Raji (cell line): ENCODE data around the gene DIP2C.

Source experiments
- POLR2A ChIP-seq: IDR thresholded peaks from 2 replicates; pipeline ENCODE4 v1.6.1; 2011; ENCODE audit warnings: low read depth, low read length, control low read depth; ENCODE audit not compliant: insufficient read depth

DIP2C gene

DNA sequence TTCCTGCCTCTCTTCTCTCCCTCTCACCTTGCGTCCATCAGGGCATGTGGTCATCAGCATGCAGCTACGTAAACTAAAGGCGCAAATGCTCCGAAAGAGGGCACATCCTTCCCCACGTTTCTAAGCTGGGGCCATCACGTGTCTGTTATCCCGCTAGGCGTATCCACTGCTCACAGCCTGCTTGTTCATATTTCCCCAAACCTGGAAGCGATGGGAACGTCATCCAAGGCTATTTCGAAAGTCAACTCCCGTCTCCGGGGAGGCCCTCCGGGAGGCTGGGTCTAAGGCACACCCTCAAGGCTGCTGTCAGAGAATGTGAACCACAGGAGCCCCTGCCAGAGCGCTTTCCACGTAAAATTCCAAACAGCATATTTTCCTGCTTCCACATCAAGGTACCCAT lies 199.2 kb downstream of the DIP2C start:
- no peak for TF ChIP-seq POLR2A

DNA sequence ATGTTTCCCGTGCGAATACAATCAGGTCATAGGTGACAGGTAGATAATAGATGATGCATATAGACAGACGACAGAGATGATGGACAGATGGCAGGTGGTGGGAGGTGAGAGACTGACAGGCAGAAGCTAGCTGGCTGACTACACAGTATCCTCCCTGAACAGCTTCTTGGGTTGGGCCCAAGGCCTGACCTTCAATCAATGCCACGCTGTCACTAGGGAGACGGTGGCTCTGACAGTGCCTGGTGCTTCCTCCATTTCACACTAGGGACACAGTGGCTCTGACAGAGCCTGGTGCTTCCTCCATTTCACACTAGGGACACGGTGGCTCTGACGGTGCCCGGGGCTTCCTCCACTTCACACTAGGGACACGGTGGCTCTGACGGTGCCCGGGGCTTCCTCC lies 200.1 kb downstream of the DIP2C start:
- no peak for TF ChIP-seq POLR2A

DNA sequence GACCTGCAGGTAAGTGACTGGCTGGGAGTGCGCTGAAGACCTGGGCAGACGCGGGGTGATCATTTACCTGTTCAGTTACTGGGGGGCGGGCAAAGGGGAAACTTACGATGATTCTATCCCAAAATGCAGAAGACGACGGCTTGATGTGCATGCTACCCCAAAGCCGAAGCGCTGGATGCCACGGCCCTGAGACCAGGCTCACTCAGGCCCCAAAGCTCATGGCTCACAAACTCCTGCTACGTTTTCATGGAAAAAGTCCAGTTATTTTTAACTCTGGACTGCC lies 200.6 kb downstream of the DIP2C start:
- TF ChIP-seq POLR2A = no peak

DNA sequence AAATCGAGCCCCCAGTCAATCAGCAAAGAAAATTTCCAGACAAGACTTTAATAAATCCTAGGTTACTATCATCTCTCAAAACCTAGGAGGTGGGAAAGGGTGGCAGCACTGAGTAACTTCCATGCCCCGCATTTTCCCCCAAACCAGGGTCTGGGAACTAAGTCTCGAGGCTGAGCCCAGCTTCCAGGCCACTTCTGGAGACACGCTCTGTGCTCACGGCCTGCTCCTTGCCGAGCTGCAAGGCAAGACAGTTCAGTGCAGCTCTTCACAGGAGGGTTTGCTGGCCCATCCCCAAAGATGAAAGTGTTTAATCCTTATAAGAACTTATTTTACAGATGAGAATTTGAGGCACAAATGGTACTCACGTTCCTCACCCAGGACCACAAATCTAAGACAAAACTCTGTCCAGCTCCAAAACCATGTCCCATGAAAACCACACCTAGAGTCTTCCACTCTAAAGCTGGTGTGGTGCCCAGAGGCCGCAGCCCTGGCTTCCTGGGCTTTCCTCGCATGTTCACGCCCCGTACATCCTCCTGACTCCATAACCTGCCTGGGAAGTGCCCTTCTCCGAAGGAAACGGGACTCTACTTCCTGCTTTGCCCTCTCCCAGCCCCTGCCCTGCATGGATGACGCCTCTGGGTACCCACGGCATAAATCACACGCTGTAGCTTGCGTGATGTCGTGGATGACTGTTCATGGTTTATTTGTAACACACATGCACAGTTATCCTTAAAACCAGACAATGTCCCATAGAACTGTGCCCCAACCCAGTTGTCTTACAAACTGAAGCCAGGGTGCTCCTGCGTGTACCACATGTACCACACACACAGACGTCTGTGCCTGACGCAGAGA lies 201.2 kb downstream of the DIP2C start:
- TF ChIP-seq POLR2A = no peak

- no peak for TF ChIP-seq POLR2A
Observed at GRCh38 chr10:486666-487322, 202.7 kb downstream of the DIP2C start.

GRCh38 chr10:486206-486605 lies 203.3 kb downstream of the DIP2C start:
- no peak for TF ChIP-seq POLR2A

GRCh38 chr10:485776-486175 lies 203.7 kb downstream of the DIP2C start:
- TF ChIP-seq POLR2A = no peak

DNA sequence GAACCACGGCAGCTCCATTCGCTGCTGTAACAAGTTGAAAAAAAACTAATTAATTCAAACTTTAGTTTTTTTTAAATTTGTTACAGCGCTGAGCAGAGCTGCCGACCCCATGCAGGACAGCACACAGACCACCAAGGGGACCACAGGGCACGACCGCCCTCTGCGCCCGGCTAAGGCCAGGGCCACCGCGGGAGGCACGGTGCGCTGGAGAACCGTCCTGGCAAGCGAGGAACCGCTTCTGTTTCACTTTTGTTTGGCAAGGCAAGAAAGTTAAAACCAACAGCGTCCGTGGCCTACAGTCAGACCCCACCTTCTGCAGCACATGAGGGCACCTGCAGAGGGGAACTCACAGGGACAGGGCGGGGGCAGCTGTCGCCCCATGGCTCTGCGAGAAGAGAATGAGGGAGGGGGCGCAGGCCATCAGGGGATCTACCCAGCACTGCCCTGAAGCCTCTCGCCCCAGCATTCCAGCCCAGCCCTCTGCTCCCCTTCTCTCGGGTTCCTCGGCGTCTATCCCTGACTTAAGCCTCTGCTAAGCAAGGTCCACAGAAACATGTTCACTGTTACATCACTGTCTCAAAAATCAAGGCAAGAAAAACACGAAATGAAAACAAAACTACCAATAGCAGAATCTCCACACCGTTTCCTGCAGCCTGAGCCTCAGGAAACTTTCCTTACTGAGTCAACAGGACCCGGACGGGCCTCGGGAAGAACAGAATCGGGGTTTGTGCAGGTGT lies 204.4 kb downstream of the DIP2C start:
- TF ChIP-seq POLR2A = no peak

DNA sequence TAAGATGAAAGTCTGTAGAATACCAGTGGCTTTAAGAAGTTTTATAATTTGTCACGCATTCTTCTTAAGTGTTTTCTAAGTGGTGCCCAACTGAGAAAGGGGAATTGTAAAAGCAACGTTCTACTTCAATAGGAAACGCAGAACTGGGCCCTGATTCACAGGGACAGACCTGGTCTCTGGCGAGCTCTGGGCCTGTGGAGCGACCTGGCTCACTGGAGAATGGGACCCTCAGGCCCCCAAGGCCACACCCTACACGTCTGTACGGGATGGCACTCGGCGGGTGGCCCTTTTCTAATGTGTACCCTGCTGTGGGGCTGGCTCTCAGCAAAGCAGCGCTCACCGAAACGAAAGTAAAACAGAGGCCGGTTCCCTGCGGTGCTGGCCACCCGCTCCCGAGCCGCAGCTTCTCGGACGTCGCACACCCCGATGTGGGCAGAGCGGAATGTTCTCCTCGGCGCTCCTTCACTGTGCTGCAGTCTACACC lies 205.0 kb downstream of the DIP2C start:
- TF ChIP-seq POLR2A = no peak

DNA sequence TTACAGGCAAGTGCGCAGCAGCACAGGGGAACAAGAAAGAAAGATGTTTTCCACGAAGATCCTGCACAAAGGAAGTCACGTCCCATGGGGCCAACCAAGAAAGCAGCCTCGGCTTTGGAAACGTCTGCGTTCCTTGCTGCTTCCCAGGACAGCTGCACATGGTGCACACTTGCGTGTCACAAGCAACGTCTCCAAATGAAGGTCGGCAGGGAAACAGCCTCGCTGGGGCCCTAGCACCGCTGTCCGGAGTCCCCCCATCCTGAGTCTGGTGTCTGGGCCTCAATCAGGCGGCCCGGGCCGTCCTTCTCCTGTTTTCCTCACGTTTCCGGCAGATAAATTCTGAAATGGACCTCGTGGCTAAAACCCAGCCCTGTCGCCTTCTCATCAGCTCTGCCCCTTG lies 206.2 kb downstream of the DIP2C start:
- no peak for TF ChIP-seq POLR2A

- no peak for TF ChIP-seq POLR2A
Observed at GRCh38 chr10:482848-483247, 206.6 kb downstream of the DIP2C start.

DNA sequence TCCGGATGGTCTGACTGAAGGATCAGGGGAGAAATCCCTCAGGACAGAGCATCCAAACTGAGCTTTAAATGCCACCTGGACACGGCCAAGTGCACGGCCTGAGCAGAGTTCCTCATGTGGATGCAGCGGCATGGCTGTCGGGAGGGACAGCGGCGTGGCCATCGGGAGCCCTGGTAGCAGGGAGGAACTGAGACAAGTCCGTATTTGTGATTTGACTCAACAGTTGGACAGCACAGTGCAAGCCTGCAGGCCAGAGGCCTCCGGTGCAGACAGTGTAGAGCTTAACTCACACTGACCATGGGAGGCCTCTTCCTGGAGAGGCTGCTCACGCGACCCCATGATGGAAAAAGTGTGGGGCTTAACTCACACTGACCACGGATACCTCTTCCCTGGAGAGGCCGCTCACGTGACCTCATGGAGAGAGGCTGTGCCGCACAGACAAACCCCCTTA lies 207.4 kb downstream of the DIP2C start:
- TF ChIP-seq POLR2A = no peak

GRCh38 chr10:481628-482027 lies 207.8 kb downstream of the DIP2C start:
- TF ChIP-seq POLR2A = no peak

DNA sequence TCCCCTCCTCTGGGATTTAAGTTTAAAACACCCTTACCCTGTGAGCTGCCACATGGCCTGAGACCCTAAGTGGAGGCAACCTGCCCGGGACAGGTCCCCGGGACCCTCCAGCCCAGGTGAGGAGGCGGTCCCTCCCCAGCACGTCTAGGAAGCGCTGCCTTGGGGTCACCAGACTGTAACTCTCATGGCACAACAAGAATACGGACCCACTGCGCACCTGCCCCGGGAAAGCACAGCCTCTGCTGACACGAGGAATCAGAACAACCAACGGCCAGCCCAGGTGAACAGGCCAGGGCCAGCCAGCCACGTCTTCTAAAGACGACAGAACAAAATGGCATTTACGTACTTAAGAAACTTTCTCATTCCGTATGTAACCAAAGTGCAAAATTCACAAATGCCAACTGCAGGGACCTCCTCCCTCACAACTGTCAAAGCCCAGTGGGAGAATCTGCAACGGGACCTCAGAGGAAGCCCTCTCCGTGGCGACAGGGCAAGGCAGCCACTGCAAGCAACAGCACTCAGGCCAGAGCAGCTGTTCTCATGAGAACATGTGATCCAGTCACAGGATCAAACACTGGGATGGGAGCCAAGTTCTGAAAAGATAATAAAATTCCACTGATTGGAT lies 208.4 kb downstream of the DIP2C start:
- TF ChIP-seq POLR2A = no peak

DNA sequence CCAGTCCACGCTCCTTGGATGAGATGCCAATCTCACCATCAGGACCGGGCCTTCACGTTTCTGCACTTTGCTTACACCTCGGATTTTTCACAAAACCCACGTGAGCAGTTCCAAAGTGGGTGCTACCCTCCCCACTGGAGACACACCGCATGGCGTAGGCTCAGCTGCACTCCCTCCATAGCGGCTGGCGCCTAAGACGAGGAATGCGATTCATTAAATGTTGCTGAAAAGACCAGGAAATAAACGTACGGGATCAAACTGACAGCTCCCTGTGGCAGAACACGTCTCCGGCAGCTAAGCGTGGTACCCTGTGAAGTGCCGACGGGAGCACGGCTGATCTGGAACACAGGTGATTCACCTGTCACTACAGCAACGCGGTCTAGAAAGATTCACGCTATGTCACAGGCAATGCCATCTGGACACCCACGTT lies 209.0 kb downstream of the DIP2C start:
- no peak for TF ChIP-seq POLR2A
